Coronary artery (tissue), 2 donors: ENCODE measurements around the gene DPH1.
A peak's percentile ranks its signal among the peaks of the same experiment; 100 is the strongest.
"Not testable (repeated sequence)": the region's sequence is repeated elsewhere in the genome, so short reads cannot be mapped to it uniquely, and the experiment has no call there.

Experiments
- DNase-seq: peaks from one replicate; pipeline ENCODE4 v3.0.0-alpha.2; 2017; ENCODE audit warnings: low spot score
- H3K27ac ChIP-seq, 2 donors: fragments of 200-600 bp; sonication (generic); one replicate each; pipeline ENCODE4 v1.5.1; 2016 to 2019
- H3K4me3 ChIP-seq: fragments of 200-600 bp; sonication (generic); 2 replicates; pipeline ENCODE4 v1.5.1; 2016; ENCODE audit warnings: mild to moderate bottlenecking, moderate library complexity
- CTCF ChIP-seq: fragments of 200-600 bp; sonication (generic); IDR thresholded peaks from one replicate; pipeline ENCODE4 v1.5.1; 2019; ENCODE audit warnings: antibody characterized with exemption

DPH1 gene

GRCh38 chr17:2009737-2010136, 20.2 kb upstream of the DPH1 start:
- TF ChIP-seq CTCF = no peak
- H3K27ac ChIP-seq = no peak overlapping the region
- H3K4me3 ChIP-seq = no peak overlapping the region
- DNase-seq = no peak

- TF ChIP-seq CTCF = no peak
- Histone ChIP-seq H3K27ac (peak overlapping the region; percentile 78 to 83), H3K4me3 (peak overlapping the region; percentile 60)
- DNase-seq = no peak
Measured at GRCh38 chr17:2011411-2012371, 18.3 kb upstream of the DPH1 start.

GRCh38 chr17:2012499-2012898, 17.5 kb upstream of the DPH1 start:
- DNase-seq = no peak
- Histone ChIP-seq H3K27ac (peak overlapping the region; percentile 78 to 83), H3K4me3 (peak overlapping the region; percentile 60)
- no peak for TF ChIP-seq CTCF

- not testable (repeated sequence) for DNase-seq, H3K4me3 ChIP-seq
- H3K27ac ChIP-seq = peak overlapping the region; percentile 46 to 69
Measured at GRCh38 chr17:2013220-2013993, 16.5 kb upstream of the DPH1 start.

GRCh38 chr17:2013994-2014317, 16.0 kb upstream of the DPH1 start:
- peak overlapping the region in 1 of 2 donors; percentile 69 for H3K27ac ChIP-seq
- no peak overlapping the region for H3K4me3 ChIP-seq
- no peak for DNase-seq
- TF ChIP-seq CTCF = no peak

GRCh38 chr17:2015314-2015713, 14.6 kb upstream of the DPH1 start:
- TF ChIP-seq CTCF = no peak
- DNase-seq = no peak
- no peak overlapping the region for H3K4me3 ChIP-seq
- H3K27ac ChIP-seq = no peak overlapping the region

DNA sequence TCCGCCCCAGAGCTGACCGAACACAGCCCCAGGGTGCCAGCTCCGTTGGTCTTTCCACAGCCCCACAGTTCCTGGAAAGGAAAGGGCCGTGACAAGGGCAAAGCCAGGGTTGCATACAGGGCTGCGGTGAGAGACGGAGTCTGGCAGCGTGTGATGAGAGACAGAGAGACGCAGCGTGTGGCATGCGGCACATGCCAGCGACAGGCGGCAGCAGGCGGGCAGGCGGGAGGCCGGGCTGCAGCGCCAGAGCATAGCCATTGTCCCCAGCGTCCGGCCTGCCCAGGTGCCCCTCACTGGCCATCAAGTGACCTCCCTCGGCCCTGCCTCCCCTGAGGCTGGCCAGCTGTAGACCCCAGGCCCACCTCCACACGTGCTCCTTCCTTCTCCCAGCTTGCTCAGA, 13.5 kb upstream of the DPH1 start:
- H3K4me3 ChIP-seq = no peak overlapping the region
- TF ChIP-seq CTCF = no peak
- DNase-seq = no peak
- no peak overlapping the region for H3K27ac ChIP-seq
